NAMALWA (cell line): ENCODE results near the gene JAK1.

Experiments used
- DNase-seq: peaks from one replicate; pipeline ENCODE4 v3.0.0-alpha.2; 2015; ENCODE audit warnings: low spot score

JAK1 gene

DNA sequence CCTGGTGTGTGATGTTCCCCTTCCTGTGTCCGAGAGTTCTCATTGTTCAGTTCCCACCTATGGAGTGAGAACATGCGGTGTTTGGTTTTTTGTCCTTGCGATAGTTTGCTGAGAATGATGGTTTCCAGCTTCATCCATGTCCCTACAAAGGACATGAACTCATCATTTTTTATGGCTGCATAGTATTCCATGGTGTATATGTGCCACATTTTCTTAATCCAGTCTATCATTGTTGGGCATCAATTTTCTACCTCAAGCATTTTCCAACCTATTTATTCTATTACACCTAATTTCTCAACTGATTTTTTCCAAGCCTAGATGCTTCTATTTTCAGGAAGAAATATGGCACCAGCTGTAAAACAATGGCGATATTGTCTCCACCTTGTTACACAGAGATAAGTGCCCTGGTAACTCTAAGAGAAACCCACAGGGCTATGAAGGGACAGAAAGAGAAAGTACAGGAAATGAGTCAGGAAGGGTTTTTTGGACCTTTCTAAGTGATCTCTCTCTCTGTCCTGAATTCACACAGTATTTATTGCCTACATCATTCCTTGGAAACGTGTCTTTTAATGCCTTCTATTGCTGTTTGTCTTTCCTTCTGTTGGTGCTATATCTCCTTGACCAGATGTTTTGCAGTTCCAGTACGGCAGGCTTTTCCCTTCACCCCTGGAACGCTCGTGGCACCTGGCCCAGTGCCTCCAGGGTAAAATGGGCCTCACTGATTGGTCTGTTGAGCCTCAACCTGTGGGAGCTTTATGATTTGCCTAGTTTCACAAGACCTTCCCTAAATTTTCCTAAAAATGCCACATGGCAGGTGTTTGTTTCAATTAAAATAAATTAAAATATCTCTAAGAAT lies 14.6 kb upstream of the JAK1 start:
- DNase-seq, result no peak

DNA sequence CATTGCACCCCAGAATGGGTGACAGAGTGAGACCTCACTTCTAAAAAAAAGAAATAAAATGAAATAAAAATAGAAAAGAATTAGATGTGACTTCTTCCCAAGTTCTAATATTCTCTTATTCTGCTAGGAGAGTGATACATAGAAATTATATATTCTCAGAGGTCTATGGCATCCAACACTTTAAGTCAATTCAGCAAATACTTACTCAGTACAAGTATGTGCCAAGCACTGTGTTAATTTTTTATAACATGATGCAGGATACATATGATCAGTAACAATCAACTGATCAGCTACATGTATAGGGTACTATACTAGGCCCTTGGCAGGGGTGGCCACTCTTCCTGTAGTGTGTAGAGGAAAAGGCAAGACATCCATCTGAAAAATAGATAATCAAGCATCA lies 13.0 kb upstream of the JAK1 start:
- no peak for DNase-seq

GRCh38 chr1:64976361-64976760 lies 10.0 kb upstream of the JAK1 start:
- no peak for DNase-seq

- no peak for DNase-seq
Observed at GRCh38 chr1:64975740-64976139, 9.4 kb upstream of the JAK1 start.

GRCh38 chr1:64975127-64975526 lies 8.8 kb upstream of the JAK1 start:
- DNase-seq, result no peak

DNA sequence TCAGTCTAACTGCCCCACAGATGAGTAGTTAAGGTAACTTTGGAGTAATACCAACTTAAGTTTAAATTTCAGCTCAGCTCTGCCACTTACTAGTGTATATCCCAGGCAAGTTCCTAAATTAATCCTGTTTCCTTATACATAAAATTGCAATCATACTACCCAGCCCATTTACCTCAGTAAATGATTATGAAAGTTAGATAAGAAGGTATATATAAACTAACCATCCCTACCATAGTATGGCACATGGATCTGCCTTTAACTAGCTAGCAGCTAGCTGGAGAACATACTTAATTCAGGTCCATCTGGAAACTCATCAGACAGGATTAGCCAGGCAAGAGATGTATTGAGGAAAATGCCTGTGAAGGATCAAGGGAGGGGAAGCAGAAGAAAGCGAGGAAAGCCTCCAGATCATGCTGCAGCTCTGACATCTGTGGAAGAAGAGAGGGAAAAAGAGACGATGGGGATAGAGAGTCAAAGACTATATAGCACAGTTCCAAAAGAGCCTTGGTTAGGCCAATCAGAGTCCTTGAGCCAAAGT lies 8.0 kb upstream of the JAK1 start:
- DNase-seq, result no peak

DNA sequence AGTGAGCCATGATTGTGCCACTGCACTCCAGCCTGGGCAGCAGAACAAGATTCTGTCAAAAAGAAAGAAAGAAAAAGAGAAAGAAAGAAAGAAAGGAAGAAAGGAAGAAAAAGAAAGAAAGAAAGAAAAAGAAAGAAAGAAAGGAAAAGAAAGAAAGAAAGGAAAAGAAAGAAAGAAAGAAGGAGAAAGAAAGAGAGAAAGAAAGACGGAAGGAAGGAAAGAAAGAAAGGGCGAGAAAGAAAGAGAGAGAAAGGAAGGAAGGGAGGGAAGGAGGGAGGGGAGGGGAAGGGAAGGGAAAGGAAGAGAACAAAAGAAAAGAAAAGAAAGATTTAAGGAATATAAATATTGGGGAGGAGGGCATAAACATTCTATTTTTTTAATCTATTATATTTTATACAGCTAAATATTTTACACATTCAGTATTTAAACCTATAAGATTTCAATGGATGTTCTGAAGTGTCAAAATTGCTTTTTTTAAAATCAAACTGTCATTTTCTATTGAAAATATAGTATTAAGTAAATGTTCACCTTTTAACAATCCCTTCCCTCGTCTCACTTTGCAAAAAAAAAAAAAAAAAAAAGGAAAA lies 6.8 kb upstream of the JAK1 start:
- DNase-seq, result no peak

- DNase-seq, result no peak
Observed at GRCh38 chr1:64969305-64970046, 3.1 kb upstream of the JAK1 start.

DNA sequence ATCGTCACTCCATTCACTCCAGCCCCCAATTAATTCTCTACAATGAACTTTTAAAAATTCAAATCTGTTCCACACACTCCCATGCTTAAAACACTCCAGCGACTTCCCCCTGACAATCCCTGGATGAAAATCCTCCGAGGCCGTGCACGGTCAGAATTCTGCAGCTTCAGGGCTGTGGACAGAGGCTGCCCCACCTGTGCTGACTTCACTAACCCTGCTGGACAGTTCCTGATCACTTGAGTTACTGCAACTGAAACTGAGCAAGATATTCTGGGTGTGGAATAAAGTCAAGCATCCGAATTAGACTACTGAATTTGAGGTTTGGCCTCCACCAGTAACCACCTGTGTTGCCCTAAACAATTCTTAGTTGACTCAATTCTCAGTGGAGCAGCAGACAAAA lies 1.0 kb upstream of the JAK1 start:
- no peak for DNase-seq

DNA sequence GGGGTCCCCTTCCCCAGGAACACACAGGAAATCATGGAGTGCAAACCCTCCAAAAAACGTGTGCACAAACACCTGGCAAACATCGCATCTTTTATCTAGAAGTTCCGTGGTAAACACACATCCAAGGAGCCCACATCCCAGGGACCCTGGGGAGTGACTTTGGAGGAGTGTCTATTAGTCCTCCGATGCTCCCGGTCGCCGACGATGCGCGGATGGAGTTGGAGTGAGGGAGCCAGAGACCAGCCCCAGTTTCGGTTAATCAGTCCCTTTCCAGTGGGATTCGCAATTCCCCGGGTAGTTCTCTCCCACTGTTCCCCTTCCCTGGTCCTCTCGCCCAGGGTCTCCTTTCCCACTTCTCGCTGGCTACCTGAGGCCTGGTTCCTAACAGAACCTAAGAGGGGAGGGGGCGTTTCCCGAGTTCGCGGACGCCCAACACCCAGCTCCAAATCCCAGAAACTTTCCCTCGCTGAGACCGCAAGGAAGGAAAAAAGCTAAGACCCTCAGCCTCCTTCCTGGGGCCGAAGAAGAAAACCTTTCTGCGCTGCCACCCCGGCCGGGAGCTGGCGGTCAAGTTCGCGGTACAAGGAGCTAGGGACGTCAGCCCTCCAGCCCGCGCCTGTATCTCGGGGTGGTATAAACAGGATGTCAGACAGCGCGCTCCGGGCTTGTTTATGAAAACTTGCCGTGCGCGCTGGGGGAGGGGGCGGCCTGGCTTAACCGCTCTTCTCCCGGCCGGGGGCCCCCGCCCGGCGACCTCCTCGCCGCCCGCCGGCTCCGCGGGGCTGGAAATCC lies 787 bp downstream of the JAK1 start:
- peak; percentile 83 for DNase-seq

GRCh38 chr1:64963466-64963865 lies 2.9 kb downstream of the JAK1 start:
- DNase-seq, result peak; percentile 51

DNA sequence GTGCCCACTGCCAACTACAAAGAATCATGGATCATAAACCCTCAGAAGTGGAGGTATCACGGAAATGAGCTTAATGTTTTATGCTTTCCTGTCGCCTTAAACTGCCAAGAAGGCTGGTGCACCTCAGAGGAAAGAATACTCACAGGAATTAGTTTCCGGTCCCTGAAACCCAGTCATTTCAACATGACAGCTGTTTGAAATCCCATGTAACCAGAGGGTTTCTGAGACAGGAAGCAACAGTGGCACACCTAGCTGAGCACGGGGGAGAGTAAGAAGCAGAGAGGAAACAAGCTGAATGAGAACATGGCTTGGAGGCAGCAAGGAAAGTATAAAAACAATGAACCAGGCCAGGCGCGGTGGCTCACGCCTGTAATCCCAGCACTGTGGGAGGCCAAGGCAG lies 3.9 kb downstream of the JAK1 start:
- peak; percentile 57 for DNase-seq

DNA sequence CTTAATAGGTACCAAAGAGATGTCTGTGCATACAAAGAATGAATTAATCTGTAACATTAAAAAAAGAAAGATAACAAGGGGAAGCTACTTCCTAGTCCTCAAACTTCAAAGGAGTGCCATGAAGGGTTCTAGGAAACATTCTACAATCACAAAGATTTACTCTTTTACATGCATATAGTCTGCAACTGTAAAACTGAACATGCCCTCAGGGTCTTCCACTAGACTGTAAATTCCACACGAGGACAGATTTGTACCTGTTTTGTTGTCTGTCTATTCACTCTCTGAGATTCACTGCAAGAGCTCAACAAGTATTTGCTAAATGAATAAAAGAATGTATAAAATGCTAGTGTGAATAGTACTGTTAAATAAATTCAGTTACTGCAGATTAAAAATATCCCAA lies 4.4 kb downstream of the JAK1 start:
- no peak for DNase-seq

DNA sequence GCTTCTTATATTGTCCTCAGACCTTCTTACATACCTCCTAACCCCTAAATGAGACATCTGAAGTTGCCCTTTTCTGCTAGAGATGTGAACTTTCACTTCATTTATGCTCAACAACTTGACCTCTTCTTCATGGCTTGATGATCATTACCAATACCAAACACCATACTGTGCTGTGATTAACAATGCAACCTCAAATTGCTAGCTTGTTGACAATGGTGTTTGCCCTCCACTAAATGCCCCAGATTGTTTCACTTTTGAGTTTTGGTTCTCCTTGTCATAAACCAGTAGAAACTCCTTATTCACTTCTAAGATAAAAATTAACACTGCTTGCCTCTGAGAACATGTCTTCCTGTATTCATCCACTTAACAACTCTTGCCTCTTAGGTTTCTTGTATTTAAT lies 5.6 kb downstream of the JAK1 start:
- peak; percentile 25 for DNase-seq

- DNase-seq, result no peak
Observed at GRCh38 chr1:64959986-64960385, 6.4 kb downstream of the JAK1 start.

GRCh38 chr1:64956733-64957441 lies 9.5 kb downstream of the JAK1 start:
- peak; percentile 59 for DNase-seq

- no peak for DNase-seq
Observed at GRCh38 chr1:64956010-64956640, 10.2 kb downstream of the JAK1 start.

DNA sequence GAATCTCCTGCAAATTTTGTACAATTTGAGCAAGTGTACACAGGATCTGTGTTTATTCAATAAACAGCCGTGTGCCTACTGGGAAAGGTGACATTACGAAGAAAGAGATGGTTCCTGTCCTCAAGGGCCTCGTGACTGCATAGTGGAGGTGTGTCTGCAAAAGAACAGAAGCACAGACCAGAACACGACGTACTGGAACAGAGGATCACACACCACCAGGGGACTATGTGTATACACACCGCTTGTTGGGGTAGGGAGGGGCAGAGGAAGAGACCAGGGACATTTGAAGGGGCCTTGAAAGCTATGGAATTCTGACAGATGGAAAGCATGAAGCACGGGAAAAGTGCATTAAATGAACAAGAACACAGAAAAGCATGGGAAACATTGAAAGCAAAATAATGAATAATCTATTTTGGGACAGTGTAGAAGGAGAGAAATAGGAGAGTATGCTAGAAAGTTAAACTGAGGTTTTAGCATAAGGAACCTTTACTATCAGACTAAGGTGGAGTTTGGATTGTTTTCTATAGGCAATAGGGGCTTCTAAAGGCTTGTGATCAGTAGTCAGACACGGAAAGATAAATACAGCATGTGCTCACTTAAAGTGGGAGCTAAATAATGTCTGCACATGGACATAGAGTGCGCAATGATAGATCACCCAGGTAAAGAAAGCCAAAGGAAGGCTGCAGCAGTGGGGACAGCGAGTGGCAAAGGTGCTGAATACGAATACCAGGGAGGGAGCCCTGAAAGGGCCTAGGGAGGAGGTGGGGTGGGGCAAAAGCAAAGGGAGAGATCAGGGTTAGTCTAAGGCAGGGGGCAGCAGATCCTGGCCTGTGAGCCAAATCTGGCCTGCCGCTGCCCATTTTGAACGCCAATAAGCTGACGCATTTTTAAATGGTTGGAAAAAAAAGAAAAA lies 11.0 kb downstream of the JAK1 start:
- no peak for DNase-seq

DNA sequence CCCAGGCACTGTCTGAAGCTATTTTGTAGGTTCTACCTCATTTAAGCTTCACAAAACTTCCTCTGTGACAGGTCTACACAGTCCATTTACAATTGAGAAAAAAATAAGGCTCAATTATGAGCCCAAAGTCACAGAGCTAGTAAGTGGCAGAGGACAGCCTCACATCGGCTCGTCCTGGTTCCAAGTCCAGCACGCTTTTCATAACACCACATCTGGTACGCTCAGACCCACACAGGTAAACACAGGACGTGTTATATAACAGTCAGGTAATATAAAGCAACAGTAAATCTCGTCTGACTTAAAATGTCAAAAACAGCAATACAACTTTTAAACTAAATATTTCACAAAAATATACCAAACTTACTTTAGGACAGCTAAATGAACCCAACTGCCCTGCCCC lies 13.1 kb downstream of the JAK1 start:
- DNase-seq, result no peak

GRCh38 chr1:64950284-64950809 lies 16.0 kb downstream of the JAK1 start:
- DNase-seq, result no peak
